GM21717 (cell line): Measurements from ENCODE around the gene TFCP2.
"Not testable (repeated sequence)": the region's sequence is repeated elsewhere in the genome, so short reads cannot be mapped to it uniquely, and the experiment has no call there.

Experiments used
- ATAC-seq: cut with Tn5 transposase; IDR thresholded peaks from one replicate; pipeline ENCODE4 v1.9.1; 2021; ENCODE audit warnings: mild to moderate bottlenecking, moderate library complexity; ENCODE audit not compliant: unreplicated experiment

TFCP2 gene

GRCh38 chr12:51172515-51173431, at the start of gene TFCP2:
TSS of gene TFCP2 (minus strand) at chr12:51173135. CDS start at chr12:51172422, 713 bp downstream.
- peak; percentile 92 for ATAC-seq

- ATAC-seq = no peak
Measured at GRCh38 chr12:51222461-51222860, 49.5 kb upstream of the TFCP2 start.

- not testable (repeated sequence) for ATAC-seq
Measured at GRCh38 chr12:51219857-51220256, 46.9 kb upstream of the TFCP2 start.

GRCh38 chr12:51219322-51219721, 46.4 kb upstream of the TFCP2 start:
- no peak for ATAC-seq

DNA sequence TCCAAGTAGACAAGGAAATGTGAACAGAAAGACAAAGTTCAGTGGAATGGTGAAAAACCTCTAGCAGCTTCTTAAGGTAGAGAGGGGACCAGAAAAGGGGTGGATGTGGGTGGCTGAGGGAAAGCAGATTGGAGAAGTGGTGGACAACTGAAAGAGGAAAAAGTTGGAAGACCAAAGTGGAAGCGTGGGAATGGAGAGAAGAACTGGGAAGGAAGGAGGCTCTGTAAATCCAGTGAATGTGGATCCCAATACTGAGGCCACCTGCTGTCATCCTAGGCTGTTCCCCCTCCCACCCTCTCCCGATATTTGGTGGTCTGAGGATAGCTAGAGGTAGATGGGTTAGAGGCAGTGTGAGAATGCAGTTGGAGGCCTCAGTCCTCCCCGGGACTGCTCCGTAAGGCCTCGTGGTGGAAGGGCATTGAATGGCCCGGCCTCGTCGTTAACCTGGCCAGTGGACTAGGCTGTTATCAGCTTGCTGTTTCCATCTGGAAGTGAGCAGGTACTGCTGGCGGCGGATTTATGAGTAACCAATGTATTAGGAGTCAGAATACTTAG, 45.7 kb upstream of the TFCP2 start:
- no peak for ATAC-seq

GRCh38 chr12:51217968-51218606, 45.2 kb upstream of the TFCP2 start, which contains the start of gene POU6F1:
TSS of gene POU6F1 (minus strand) at chr12:51218062. CDS start at chr12:51206836, 11,226 bp downstream.
- no peak for ATAC-seq

GRCh38 chr12:51217133-51217967, 44.4 kb upstream of the TFCP2 start:
- ATAC-seq = no peak

- ATAC-seq = no peak
Measured at GRCh38 chr12:51216642-51217041, 43.7 kb upstream of the TFCP2 start.

DNA sequence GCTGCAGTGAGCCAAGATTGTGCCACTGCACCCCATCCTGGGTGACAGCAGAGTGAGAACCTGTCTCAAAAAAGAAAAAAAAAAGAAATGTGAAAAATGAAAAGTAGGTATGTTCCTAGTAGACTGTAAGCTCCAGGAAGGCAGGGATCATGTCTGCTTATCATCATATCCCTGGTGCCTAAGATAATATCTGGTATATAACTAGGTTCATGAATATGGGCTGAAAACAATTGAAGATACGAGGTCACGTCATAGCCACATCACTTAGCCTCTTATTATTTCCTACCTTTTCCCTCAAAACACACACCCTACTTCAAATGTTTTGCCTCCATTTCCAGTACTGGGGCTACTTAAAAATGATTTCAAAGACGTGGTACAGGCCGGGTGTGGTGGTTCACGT, 42.0 kb upstream of the TFCP2 start:
- ATAC-seq = no peak

GRCh38 chr12:51210690-51211395, 37.9 kb upstream of the TFCP2 start:
- ATAC-seq = no peak

GRCh38 chr12:51209259-51209658, 36.3 kb upstream of the TFCP2 start:
- no peak for ATAC-seq

DNA sequence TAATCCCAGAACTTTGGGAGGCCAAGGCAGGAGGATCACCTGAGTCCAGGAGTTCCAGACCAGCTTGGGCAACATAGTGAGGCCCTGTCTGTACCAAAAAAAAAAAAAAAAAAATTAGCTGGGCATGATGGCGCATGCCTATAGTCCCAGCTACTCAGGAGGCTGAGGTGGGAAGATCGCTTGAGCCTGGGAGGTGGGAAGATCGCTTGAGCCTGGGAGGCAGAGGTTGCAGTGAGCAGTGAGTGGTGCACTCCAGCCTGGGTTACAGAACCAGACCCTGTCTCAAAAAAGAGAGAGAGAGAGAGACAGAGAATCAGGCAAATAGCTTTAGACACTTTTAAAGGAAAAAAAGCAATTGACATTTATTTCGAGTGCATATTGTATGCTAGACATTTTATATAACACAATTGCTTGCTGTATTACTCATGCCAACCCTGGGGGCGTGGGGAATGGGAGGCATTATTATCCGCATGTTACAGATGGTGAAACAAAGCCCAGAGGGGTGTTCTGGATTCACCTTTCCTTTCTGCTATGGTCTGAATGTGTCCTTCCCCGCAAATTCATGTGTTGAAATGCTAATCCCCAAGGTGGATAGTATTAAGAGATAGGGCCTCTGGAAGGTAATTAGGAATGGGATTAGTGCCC, 35.2 kb upstream of the TFCP2 start:
- ATAC-seq = no peak

GRCh38 chr12:51205350-51205749, 32.4 kb upstream of the TFCP2 start:
- no peak for ATAC-seq

GRCh38 chr12:51202718-51203117, 29.8 kb upstream of the TFCP2 start:
- no peak for ATAC-seq

GRCh38 chr12:51200806-51201205, 27.9 kb upstream of the TFCP2 start:
- no peak for ATAC-seq

DNA sequence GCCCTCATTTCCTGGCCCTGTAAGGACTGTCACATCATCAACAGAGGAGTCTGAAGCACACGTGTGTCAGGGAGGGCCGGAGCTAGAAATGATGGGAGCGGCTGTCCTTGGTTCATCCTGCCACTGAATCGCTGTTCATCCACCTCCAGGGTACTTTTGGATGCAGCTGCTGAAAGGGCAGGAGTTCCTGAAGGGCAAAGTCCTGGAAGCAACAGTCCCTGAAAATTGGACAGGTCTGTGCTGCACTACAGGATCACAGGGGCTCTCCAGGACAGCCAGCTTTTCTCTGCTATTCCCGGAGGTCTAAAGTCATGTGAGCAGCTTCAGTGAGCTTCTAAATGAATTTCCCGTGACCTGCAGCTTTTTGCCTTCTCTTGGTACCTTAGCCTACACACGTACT, 27.2 kb upstream of the TFCP2 start:
- ATAC-seq = no peak

DNA sequence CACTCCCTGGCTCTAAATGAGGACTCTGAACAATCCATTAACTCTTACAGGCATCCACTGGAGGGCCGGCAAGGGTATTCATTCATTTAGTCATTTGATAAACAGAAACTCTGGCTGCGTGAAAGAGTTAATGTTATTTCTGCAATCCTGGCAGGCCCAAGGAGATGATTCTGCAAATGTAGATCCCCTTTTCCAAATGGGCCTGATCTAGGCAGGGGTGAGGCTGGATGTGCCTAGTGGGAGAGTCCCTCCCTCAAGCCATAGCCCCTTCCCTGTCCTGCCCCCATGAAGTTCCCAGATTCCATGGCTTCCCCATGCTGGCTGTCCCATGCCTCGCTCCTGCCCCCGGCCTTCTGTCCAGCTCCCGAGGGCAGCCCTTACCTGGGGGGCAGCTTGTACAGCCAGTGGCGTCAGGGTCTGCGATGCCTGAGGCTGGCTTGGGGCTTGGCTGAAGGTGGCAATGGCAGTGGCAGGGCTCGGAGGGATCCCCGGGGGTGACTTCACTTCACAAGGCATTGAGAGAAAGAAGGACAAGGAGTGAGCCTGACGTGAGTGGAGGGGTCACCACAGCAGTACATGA, 26.5 kb upstream of the TFCP2 start:
- ATAC-seq = no peak

DNA sequence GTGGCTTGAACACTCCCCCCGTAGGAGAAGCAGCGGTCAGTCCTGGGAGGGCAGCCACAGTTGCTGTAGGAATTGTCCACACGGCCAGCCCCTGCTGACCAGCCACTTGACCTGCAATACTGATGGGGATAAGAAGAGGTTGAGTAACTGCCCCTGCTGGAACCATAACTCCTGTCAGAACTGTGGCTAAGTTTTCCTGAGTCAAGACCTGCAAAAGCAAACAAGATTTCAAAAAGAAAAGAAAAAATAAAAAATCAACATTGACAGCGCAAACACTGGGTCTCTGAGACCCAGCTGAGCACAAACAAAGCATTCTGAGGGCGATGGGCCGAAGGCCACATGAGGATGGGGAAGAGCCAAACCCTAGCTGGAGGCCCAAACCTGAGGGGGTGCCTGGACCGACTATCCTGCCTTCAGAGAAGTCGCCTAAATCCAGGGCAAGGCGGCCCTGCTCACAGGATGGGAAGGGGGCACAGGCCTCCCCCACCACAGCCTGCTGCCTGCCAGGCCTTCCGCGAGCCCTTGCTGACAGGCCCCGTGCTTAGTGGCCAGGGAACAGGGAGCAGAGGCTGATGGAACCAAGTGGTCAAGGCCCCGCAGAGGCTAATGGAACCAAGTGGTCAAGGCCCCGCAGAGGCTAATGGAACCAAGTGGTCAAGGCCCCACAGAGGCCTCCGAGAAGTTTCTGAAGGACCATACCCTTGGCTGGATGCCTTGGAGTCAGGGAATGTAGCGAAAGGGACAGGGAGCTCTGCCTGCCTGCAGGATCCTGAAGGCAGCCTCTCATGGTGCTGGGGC, 25.8 kb upstream of the TFCP2 start:
- ATAC-seq = no peak
